ENCODE data around the gene MRPS34. TPM values are rescaled to one million over a fixed set of nuclear protein-coding genes. Genes with fewer than 3 reads are reported as not detected.
A peak's percentile ranks its signal among the peaks of the same experiment; 100 is the strongest.

Gene MRPS34
- total and polyA plus RNA-seq, 9 of the 15 experiments (the other 6 are each of a cell fraction or from before 2014, with no cell fraction given), result 5.2 to 334 (median 92.8) TPM

DNA sequence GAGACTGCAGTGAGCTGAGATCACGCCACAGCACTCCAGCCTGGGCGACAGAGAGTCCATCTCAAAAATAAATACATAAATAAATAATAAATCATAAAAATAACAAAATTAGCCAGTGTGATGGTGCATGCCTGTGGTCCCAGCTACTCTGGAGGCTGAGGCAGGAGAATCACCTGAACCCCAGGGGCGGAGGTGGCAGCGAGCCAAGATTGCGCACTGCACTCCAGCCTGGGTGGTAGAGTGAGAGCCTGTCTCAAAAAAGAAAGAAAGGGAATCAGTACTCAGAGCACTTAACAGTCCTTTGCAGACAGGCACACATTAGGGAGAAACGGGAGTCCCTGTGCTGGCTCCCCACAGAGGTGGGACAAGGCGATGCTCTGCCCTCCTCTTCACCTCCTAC lies 41.9 kb downstream of the MRPS34 start:
- in situ Hi-C loops (cut with MboI), result no loop called here
- H2AFZ ChIP-seq (ENCODE audit: low read depth, low read length), result no peak overlapping the region
- no peak overlapping the region for H3K9ac ChIP-seq (ENCODE audit: insufficient read depth in 1 of 2, low read depth in 2 of 2, low read length in 2 of 2)
- no peak overlapping the region for H3K4me3 ChIP-seq
- H3K4me2 ChIP-seq (ENCODE audit: insufficient read depth, low read length), result no peak overlapping the region
- H3K79me2 ChIP-seq (ENCODE audit: control insufficient read depth, insufficient read depth, low read length), result no peaks in the 10 kb centered on the region; the same call in 2 of the 3 replicates
- H4K20me1 ChIP-seq (replicated peaks; ENCODE audit: control insufficient read depth, insufficient read depth, low read length), result no peaks in the 10 kb centered on the region
- no peak for DNase-seq (ENCODE audit: extremely low read depth in 1 of 4, low spot score in 3 of 4)
- BruUV-seq (replicated peaks), result TSS peak; percentile 22
- H3K9me1 ChIP-seq (ENCODE audit: control insufficient read depth, insufficient read depth, low read length), result no peaks in the 10 kb centered on the region
- H3K36me3 ChIP-seq (ENCODE audit: control insufficient read depth, insufficient read depth, low read length), result peaks cover 65% of the 10 kb centered on the region; the same call in 2 of the 3 replicates
- POLR2A ChIA-PET, result interaction anchor here (0.6 to 0.7 kb wide), 2 partner anchors 16 to 46 kb away, joined by 3 read pairs; no protein-coding TSS in a partner anchor
- FAIRE-seq, result no peak
- no peak overlapping the region for H3K27ac ChIP-seq (ENCODE audit: extremely low read depth, low read depth, low read length)
- intact Hi-C loops (cut with micrococcal nuclease), result no loop called here
- no peak for ATAC-seq
- H3K27me3 ChIP-seq (ENCODE audit: control insufficient read depth in 2 of 2, insufficient read depth in 2 of 2, low read length in 2 of 2), result no peaks in the 10 kb centered on the region
- H3K9me3 ChIP-seq (replicated peaks; ENCODE audit: control insufficient read depth, insufficient read depth, low read depth, low read length), result peaks cover 17% of the 10 kb centered on the region
- CTCF ChIA-PET (ENCODE audit: low intra/inter-chr PET ratio), result no interaction called here
- H3K4me1 ChIP-seq (replicated peaks in 1 of 2; ENCODE audit: control insufficient read depth in 2 of 2, insufficient read depth in 2 of 2, low read length in 2 of 2), result peaks cover 0 to 22% of the 10 kb centered on the region in 2 experiments; a peak in 2 of 5 replicates
- 99% methylated on average over 7 of the region's 7 CpGs for WGBS (ENCODE audit: insufficient coverage, low coverage, missing lambda C conversion rate)
- TF ChIP-seq ETV6 (IDR thresholded peaks at IDR 0.05; ENCODE audit: borderline replicate concordance in 1 of 2, low read depth in 2 of 2, low read length in 1 of 2), result no peak
- TF ChIP-seq ETV6 (CRISPR knock-in tag; IDR thresholded peaks at IDR 0.05; ENCODE audit: borderline replicate concordance), result no peak
- TF ChIP-seq THRAP3 (IDR thresholded peaks at IDR 0.05; ENCODE audit: borderline replicate concordance), result no peak
- no peak for TF ChIP-seq MIER1 (IDR thresholded peaks at IDR 0.05; ENCODE audit: low read depth)
- TF ChIP-seq, protein P1, sequence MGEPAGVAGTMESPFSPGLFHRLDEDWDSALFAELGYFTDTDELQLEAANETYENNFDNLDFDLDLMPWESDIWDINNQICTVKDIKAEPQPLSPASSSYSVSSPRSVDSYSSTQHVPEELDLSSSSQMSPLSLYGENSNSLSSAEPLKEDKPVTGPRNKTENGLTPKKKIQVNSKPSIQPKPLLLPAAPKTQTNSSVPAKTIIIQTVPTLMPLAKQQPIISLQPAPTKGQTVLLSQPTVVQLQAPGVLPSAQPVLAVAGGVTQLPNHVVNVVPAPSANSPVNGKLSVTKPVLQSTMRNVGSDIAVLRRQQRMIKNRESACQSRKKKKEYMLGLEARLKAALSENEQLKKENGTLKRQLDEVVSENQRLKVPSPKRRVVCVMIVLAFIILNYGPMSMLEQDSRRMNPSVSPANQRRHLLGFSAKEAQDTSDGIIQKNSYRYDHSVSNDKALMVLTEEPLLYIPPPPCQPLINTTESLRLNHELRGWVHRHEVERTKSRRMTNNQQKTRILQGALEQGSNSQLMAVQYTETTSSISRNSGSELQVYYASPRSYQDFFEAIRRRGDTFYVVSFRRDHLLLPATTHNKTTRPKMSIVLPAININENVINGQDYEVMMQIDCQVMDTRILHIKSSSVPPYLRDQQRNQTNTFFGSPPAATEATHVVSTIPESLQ (CRISPR knock-in tag; IDR thresholded peaks at IDR 0.05), result no peak
- no peak for TF ChIP-seq SIN3B (IDR thresholded peaks at IDR 0.05; ENCODE audit: low read depth)
- no peak for TF ChIP-seq TBP (optimal IDR thresholded peaks at IDR 0.05; ENCODE audit: low read depth, low read length)
- no peak for TF ChIP-seq LCOR (CRISPR knock-in tag; IDR thresholded peaks at IDR 0.05)
- no peak for TF ChIP-seq ZNF263 (CRISPR knock-in tag; IDR thresholded peaks at IDR 0.05; ENCODE audit: borderline replicate concordance)
- no peak for TF ChIP-seq SLC30A9 (CRISPR knock-in tag; IDR thresholded peaks at IDR 0.05)
- TF ChIP-seq, protein P2, sequence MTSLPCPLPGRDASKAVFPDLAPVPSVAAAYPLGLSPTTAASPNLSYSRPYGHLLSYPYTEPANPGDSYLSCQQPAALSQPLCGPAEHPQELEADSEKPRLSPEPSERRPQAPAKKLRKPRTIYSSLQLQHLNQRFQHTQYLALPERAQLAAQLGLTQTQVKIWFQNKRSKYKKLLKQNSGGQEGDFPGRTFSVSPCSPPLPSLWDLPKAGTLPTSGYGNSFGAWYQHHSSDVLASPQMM (CRISPR knock-in tag; IDR thresholded peaks at IDR 0.05), result no peak
- TF ChIP-seq MAFG (tag; conservative IDR thresholded peaks at IDR 0.05), result no peak
- no peak for TF ChIP-seq SNRNP70 (optimal IDR thresholded peaks at IDR 0.05; ENCODE audit: low read depth, low read length)
- no peak for TF ChIP-seq MYC (IDR thresholded peaks at IDR 0.05; ENCODE audit: low read depth, low read length)
- TF ChIP-seq MYC (CRISPR knock-in tag; IDR thresholded peaks at IDR 0.05; ENCODE audit: borderline replicate concordance, low read depth), result no peak
- TF ChIP-seq KDM5B (IDR thresholded peaks at IDR 0.05; ENCODE audit: insufficient replicate concordance, low read depth, low read length), result no peak
